T-helper 2 cell treated with Interferon-gamma antibody and Interleukin-4, amounts not matched to agents 100 ng/mL and 5 ng/mL, for 36 hours (primary cell): ENCODE data around the gene WDR89. TPM values are rescaled to one million over a fixed set of nuclear protein-coding genes. Genes with fewer than 3 reads are reported as not detected.
"Not testable (repeated sequence)": the region's sequence is repeated elsewhere in the genome, so short reads cannot be mapped to it uniquely, and the experiment has no call there.

Source experiments
- intact Hi-C: fragments of 100-400 bp; cut with micrococcal nuclease; formaldehyde crosslinking; loops from one replicate; pipeline ENCODE4 v1.15.1; 2023
- total RNA-seq: library from RNA; stranded (reverse); gene quantifications from 2 replicates; pipeline ENCODE4 v1.2.3, GENCODE V29; 2022

WDR89 gene
- total RNA-seq, 1 donor from 2014 or later, result 22.1 TPM

GRCh38 chr14:63603749-63604277, 37.9 kb downstream of the WDR89 start:
- intact Hi-C loops, result no loop called here

- intact Hi-C loops, result no loop called here
Observed at GRCh38 chr14:63598807-63599206, 42.9 kb downstream of the WDR89 start.

- intact Hi-C loops, result no loop called here
Observed at GRCh38 chr14:63596998-63597658, 44.5 kb downstream of the WDR89 start.

GRCh38 chr14:63594455-63595372, 47.0 kb downstream of the WDR89 start:
- intact Hi-C loops, result no loop called here

GRCh38 chr14:63583046-63583445, 58.6 kb downstream of the WDR89 start:
- intact Hi-C loops, result not testable (repeated sequence)

GRCh38 chr14:63581491-63581890, 60.2 kb downstream of the WDR89 start:
- intact Hi-C loops, result no loop called here

GRCh38 chr14:63578300-63578699, 63.4 kb downstream of the WDR89 start:
- intact Hi-C loops, result no loop called here

- intact Hi-C loops, result no loop called here
Observed at GRCh38 chr14:63573581-63573980, 68.1 kb downstream of the WDR89 start.

- intact Hi-C loops, result no loop called here
Observed at GRCh38 chr14:63565448-63565847, 76.2 kb downstream of the WDR89 start.

GRCh38 chr14:63564318-63564717, 77.4 kb downstream of the WDR89 start:
- intact Hi-C loops, result no loop called here

- intact Hi-C loops, result no loop called here
Observed at GRCh38 chr14:63563370-63564026, 78.2 kb downstream of the WDR89 start.

- intact Hi-C loops, result no loop called here
Observed at GRCh38 chr14:63562405-63562804, 79.3 kb downstream of the WDR89 start.

GRCh38 chr14:63555572-63555971, 86.1 kb downstream of the WDR89 start:
- intact Hi-C loops, result loop anchor here (5.0 kb wide), 1 partner anchor 437 kb away; no protein-coding TSS in a partner anchor

GRCh38 chr14:63551332-63551731, 90.3 kb downstream of the WDR89 start:
- intact Hi-C loops, result no loop called here

- intact Hi-C loops, result no loop called here
Observed at GRCh38 chr14:63547798-63548335, 93.8 kb downstream of the WDR89 start.

Other genes starting within 250 kb of the WDR89 start
- 44.8 and 46.1 TPM in 2 replicates for gene PPP2R5E, start 98.5 kb downstream of the WDR89 start, total RNA-seq
- gene SGPP1, start 86.2 kb upstream of the WDR89 start, total RNA-seq, result 19.2 and 19.3 TPM in 2 replicates
- gene SYNE2, start 211.1 kb upstream of the WDR89 start, total RNA-seq, result 75.6 and 77.0 TPM in 2 replicates